Left kidney (tissue), 8 donors: Measurements from ENCODE around the gene ADRA2B. TPM values are rescaled to one million over a fixed set of nuclear protein-coding genes. Genes with fewer than 3 reads are reported as not detected.
"Not testable (repeated sequence)": the region's sequence is repeated elsewhere in the genome, so short reads cannot be mapped to it uniquely, and the experiment has no call there.

Experiments
- DNase-seq: peaks from one replicate; pipeline ENCODE4 v3.0.0-alpha.2; 2013
- long read RNA-seq, 8 donors: transcript quantifications; one replicate each; lab custom pipeline, GENCODE V29; 2026
- polyA plus RNA-seq: library from polyadenylated mRNA; unstranded; fragments of 120-200 nt; gene quantifications from one replicate; pipeline ENCODE4 v1.2.1, GENCODE V29; 2013; ENCODE audit not compliant: insufficient read length

ADRA2B gene
- polyA plus RNA-seq = 4.4 TPM
- long read RNA-seq, donor 1, transcript ADRA2B-201 (1 exons, 3,371 nt) = major isoform, 5 of 5 reads
- long read RNA-seq, donor 1, partial matches to known transcripts = 0 of 5 reads
- long read RNA-seq, donor 1, other reads (novel, unspliced or antisense) = 0 of 5 reads
- long read RNA-seq, donor 2, partial matches to known transcripts = 0 of 3 reads
- long read RNA-seq, donor 2, other reads (novel, unspliced or antisense) = 0 of 3 reads
- long read RNA-seq, donor 3, transcript ADRA2B-201 (1 exons, 3,371 nt) = major isoform, 5 of 5 reads
- long read RNA-seq, donor 3, partial matches to known transcripts = 0 of 5 reads
- long read RNA-seq, donor 3, other reads (novel, unspliced or antisense) = 0 of 5 reads
- long read RNA-seq, donor 4, partial matches to known transcripts = 0 of 1 reads
- long read RNA-seq, donor 4, other reads (novel, unspliced or antisense) = 0 of 1 reads
- long read RNA-seq, donor 5, transcript ADRA2B-201 (1 exons, 3,371 nt) = major isoform, 5 of 5 reads
- long read RNA-seq, donor 5, partial matches to known transcripts = 0 of 5 reads
- long read RNA-seq, donor 5, other reads (novel, unspliced or antisense) = 0 of 5 reads
- long read RNA-seq, donor 6, transcript ADRA2B-201 (1 exons, 3,371 nt) = major isoform, 10 of 10 reads
- long read RNA-seq, donor 6, partial matches to known transcripts = 0 of 10 reads
- long read RNA-seq, donor 6, other reads (novel, unspliced or antisense) = 0 of 10 reads
- long read RNA-seq, donor 7, partial matches to known transcripts = 0 of 3 reads
- long read RNA-seq, donor 7, other reads (novel, unspliced or antisense) = 0 of 3 reads
- long read RNA-seq, donor 8, partial matches to known transcripts = 0 of 1 reads
- long read RNA-seq, donor 8, other reads (novel, unspliced or antisense) = 0 of 1 reads

DNA sequence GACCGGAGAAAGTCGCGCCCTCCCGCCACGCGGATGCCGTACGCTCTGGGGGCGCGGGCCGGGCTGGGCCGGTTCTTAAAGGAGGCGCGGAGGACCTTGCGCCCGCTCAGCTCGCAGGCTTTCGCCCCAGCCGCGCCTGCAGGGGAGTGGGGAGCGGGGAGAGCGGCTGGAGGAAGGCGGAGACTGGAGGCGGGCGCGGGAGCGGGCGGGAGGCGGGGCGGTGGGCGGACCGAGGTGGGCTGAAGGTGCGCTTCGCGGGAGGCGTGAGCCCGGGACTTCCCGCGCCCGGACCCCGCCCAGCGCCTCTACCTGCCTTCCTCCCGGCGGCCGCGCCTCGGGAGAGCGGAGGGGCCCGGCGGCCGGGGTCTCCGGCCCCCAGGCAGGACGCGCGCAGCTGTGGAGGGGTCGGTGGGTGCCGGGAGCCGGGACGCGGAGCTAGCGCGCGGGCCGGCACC, at the start of gene ADRA2B:
Gene ADRA2B, minus strand, starts transcription at position 148 of the 455 bp plus-strand sequence. CDS start 422 bp downstream, outside the sequence.
- peak; percentile 68 for DNase-seq

- DNase-seq = no peak
Observed at GRCh38 chr2:96164459-96165184, 48.3 kb upstream of the ADRA2B start.

DNA sequence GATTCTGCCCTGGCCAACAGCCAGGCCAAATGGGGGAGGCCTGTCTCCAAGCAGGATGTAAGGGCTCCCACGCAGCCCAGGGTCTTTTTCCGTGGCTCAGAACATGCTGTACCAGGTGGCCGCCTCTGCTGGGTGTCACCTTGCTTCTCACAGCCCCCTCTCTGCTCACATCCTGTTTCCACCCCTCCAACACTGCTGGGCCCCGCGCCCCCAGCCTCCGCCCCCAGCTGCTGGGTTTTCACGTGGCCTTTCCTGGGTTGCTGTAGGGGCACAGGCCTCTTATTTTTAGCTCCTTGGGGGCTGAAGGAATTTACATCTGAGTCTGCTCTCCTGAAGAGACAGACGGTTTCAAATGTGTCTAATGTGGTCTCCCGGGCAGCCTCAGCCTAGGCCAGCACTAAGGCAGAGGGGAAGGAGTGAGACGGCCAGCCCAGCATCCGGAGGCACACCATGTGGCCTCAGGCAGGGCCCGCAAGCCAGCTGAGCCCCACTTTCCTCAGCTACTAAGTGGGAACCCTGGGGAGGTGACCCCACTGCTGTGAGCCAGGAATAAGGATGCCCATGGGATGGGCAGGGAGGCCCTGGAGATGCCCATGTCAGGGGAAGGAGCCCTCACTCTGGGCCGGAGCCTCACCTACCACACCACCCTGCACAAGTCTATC, 47.5 kb upstream of the ADRA2B start:
- no peak for DNase-seq

DNA sequence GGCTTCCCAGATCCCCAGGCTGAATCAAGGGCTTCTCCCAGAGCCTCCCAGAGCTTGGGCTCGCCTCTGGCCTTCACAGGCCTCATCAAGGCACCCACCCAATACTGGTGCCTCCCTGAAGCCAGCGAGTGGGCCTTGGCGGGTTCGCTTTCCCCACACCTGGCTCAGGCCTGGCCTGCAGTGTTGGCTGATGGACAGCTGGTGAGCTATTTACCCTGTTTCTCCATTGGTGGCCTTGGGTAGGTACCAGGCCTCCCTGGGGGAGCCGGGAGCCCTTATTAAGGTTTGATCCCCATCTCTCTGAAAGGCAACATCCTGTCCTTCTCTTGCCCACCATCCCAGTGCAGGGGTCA, 47.0 kb upstream of the ADRA2B start:
- no peak for DNase-seq

DNA sequence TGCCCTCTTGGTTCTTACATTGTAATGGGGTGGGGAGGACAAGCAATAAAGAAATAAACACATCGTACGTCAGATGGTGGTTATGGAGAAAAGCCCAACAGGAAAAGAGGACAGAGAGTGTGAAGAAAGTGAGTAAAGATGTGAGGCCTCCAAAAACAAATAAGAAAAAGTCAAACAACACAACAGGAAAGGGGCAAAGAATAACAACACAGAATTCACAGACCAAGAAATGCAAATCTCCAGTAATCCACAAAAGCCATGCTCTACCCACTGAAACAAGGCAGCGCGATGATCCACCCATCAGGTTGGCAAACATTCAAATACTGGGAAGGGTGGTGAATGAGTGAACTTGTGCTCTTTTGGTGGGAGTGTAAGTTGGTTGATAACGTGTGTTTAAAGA, 45.5 kb upstream of the ADRA2B start:
- no peak for DNase-seq

DNA sequence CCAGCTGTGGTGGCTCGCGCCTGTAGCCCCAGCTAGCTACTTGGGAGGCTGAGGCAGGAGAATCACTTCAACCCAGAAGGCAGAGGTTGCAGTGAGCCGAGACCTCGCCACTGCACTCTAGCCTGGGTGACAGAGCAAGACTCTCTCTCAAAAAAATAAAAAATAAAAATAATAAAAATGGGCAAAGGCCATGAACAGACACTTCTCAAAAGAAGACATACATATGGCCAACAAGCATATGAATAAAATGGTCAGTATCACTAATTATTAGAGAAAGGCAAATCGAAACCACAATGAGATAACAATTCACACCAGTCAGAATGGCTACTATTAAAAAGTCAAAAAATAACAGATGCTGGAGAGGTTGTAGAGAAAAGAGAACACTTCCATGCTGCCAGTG, 44.0 kb upstream of the ADRA2B start:
- DNase-seq = not testable (repeated sequence)

DNA sequence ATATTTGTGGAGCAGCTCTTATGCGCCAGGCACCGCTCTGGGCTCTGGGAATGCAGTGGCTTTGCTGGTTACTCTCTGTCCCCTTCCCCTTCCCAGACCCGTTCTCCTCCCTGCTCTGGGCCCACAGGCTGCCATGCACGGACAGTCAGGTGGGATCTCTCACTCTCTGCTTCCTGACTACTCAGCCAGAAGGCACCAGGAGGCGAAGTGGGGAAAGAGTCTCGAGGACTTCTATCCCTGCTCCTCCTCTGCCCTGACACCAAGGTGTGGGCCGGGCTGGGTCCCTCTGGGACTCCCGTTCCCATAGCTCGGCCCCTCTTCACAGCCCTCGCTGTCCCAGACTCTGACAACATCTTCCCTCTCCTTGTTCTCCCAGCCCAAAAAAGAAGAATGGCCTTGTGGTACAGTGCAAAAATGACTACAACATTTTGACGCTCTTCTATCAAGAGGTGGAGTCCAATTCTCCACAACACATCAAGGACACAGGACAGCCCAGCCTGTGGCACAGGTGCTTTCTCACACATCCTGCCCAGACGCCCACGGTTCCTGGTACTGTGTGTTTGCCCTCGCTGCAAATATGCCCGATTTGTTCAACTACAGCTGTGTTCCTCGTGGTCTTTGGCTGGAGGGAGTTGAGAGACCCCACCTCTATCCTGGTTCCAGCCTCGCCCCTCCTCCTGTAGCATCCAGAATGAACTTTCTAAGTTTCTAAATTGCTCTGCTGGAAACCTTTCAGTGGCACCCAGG, 42.9 kb upstream of the ADRA2B start:
- no peak for DNase-seq

DNA sequence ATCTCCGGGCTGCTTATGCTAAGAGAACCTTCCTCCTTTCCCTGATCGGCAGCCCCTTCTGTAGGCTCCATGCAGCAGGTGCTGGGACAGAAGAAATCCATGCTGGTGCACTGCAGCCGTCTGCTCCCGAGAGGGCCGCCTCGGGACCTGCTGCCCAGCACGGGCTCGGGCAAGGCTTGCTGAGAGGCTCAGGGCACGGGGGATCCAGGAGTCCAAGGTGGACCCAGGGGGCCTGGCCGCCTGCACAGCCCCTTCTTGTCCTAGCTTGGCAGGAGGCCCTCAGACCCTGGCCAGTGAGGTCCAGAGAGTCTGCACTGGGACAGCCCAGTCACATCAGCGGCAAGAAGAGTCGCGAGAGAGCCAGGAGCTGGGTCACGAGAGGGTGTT, 42.2 kb upstream of the ADRA2B start:
- DNase-seq = no peak

DNA sequence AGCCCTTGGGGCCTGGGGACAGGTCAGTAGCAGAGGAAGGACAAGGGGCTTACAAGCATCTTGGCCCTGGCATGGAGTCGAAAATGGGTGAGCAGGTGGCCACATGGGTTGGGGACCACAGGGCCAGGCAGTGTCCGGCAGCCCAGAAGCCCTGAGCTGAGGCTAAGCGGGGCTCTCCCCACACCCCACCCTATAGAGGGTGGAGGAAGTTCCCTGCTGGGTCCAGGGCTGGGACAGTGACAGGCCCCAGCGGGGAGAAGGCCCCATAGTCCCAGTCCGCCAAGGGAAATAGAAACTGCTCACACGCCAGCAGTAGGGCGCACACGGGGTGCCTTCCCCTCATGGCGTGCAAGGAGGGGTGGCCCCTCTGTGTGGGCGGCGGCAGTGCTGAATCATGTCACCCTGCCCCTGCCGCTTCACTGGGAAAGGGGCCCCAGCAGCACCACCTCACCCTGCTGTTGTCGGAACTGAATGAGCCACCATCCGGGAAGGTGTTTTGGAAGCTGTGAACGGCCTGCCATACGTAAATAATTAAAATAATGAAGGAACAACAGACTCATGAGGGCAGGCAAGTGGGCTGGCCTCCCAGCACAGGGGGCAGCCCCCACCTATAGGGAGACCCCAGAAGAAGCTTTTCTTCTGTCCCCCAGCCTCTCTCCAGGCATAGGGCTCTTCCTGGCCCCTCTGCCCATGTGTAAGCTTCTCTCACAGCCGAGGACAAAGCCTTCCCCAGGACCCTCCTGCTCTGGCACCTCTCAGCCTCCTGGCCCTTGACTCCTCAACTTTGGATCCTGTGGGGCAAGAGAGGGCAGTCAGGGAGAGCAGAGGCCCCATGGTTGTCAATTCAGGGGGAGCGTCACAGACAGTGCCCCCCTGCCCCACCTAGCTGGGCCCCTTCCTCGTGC, 41.5 kb upstream of the ADRA2B start:
- no peak for DNase-seq

- DNase-seq = no peak
Observed at GRCh38 chr2:96156926-96157648, 40.7 kb upstream of the ADRA2B start.

- no peak for DNase-seq
Observed at GRCh38 chr2:96156011-96156820, 39.8 kb upstream of the ADRA2B start.

DNA sequence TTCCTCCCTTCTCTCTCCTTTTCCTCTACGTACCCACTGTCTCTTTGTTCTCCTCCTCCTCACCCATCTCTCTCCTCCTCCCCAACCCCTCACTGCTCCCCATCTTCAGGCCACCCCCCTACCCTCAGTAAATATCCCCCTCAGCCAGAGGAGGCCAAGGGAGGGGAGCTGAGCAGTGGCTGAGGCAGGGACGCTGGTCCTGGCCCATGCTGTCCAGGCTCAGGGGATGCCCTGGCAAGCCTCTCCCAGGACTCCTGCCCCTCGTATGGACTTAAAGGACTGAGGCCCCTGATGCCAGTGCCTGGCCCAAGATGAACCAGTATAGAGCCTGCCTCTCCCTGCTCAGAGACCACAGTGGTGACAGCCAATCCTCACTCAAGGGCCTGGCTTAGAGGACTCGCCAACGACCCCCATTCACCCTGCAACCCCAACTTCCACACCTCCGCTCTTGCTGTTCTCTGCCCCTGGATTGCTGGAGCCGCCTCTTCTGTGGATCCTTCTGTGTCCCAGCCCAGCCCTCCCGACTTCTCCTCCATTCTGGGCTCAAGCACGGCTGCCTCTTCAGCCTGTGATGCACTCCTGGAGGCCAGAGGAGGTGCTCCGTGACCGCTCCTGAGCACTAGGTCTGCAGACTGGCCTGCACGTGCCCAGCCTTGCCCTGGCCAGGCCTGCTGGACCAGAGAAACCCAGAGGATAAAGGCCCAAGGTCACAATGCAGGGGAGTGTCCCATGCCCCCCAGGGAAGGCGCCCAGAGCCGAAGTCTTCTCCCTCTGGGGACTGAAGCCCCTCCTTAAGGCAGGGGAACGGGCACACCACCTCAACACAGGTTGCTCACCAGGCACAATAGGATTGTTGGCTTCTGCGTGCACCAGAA, 38.4 kb upstream of the ADRA2B start:
- no peak for DNase-seq

GRCh38 chr2:96153991-96154431, 37.6 kb upstream of the ADRA2B start:
- DNase-seq = no peak

DNA sequence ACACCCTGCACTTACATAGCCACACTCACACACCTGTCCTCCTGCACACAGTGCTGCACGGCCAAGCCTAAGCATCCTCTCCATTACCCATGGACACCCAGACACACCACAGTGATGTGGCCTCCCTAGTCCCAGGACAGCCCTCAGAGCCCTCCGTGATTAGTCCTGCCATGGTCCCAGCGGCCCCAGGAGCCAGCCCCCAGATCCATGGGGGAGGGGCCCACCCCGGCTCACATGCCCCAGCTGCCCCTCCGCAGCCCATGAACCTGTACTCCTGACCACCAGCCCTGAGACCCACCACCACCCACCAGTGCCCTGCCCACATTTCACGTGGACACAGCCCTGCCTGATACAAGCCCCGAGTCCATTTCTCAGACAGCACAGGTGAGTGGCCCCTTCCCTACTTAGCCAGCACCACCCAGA, 36.9 kb upstream of the ADRA2B start:
- DNase-seq = no peak

- no peak for DNase-seq
Observed at GRCh38 chr2:96152304-96153161, 36.2 kb upstream of the ADRA2B start.
